CD4-positive, alpha-beta T cell treated with Interleukin-6 at 100 ng/mL for 8 hours (primary cell): ENCODE measurements around the gene CASKIN1.
"Not testable (repeated sequence)": the region's sequence is repeated elsewhere in the genome, so short reads cannot be mapped to it uniquely, and the experiment has no call there.

Experiments
- DNase-seq: peaks from one replicate; pipeline ENCODE4 v3.0.0-alpha.2; 2020; ENCODE audit warnings: mixed read lengths, low spot score

The CASKIN1 gene

GRCh38 chr16:2135071-2135470 lies 61.3 kb downstream of the CASKIN1 start:
- DNase-seq: not testable (repeated sequence)

GRCh38 chr16:2133797-2134196 lies 62.6 kb downstream of the CASKIN1 start:
- not testable (repeated sequence) for DNase-seq

DNA sequence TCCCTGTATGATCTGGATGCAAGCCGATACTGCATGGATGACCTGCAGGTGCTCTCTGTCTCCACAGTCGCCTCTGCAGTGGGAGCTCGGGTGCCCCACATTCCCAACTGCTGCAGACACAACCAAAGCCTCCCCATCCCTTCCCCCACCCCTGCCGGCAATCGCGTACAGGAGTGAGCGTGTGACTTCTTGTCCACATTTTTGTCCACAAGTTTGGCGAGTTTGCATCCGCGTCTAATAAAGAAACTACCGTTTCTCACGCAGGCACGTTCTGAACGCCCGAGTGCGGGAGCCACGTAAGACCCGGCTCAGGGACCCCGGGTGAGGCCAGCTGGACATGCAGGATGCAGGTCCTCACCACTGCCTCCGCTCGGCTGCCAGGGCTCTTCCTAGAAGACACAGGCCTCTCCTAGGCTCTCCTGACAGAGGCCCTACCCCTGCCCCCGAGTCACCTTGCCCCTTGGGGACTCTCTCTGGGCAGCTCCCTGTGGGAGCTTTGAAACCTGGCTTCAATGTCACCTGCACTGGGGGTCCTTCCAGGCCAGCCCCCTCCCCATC lies 66.4 kb downstream of the CASKIN1 start:
- DNase-seq: not testable (repeated sequence)

DNA sequence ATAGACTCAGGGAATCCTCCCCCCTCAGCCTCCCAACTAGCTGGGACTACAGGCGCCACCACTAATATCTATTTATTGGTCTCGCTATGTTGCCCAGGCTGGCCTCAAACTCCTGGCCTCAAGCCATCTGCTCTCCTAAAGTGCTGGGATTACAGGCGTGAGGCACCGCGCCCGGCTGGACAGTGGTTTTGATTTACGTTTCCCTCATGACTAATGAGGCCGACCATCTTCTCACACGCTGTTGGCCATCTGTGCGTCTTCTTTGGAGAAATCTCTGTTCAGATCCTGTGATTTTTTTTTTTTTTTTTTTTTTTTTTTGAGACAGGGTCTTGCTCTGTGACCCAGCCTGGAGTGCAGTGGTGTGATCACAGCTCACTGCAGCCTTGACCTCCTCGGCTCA lies 67.2 kb downstream of the CASKIN1 start:
- not testable (repeated sequence) for DNase-seq

GRCh38 chr16:2127630-2128280 lies 68.7 kb downstream of the CASKIN1 start:
- DNase-seq: not testable (repeated sequence)
